GM18499 (cell line): ENCODE measurements around the gene DCPS.
"Not testable (repeated sequence)": the region's sequence is repeated elsewhere in the genome, so short reads cannot be mapped to it uniquely, and the experiment has no call there.

Experiments used
- ATAC-seq: cut with Tn5 transposase; IDR thresholded peaks from one replicate; pipeline ENCODE4 v1.9.1; 2021; ENCODE audit warnings: moderate number of reproducible peaks; ENCODE audit not compliant: insufficient read depth, unreplicated experiment

Gene DCPS

GRCh38 chr11:126355324-126355925, 51.6 kb downstream of the DCPS start, which contains the start of gene ST3GAL4:
TSS of gene ST3GAL4 (plus strand) at chr11:126355686. CDS start at chr11:126406156, 50,470 bp downstream.
- ATAC-seq, result no peak

- ATAC-seq, result no peak
Measured at GRCh38 chr11:126355926-126356897, 52.4 kb downstream of the DCPS start.

GRCh38 chr11:126357055-126357962, 53.4 kb downstream of the DCPS start:
- no peak for ATAC-seq

GRCh38 chr11:126357969-126358762, 54.3 kb downstream of the DCPS start:
- no peak for ATAC-seq

- ATAC-seq, result no peak
Measured at GRCh38 chr11:126358763-126359160, 54.9 kb downstream of the DCPS start.

- no peak for ATAC-seq
Measured at GRCh38 chr11:126359431-126360048, 55.7 kb downstream of the DCPS start.

- ATAC-seq, result no peak
Measured at GRCh38 chr11:126360049-126360446, 56.2 kb downstream of the DCPS start.

GRCh38 chr11:126361400-126361799, 57.5 kb downstream of the DCPS start:
- no peak for ATAC-seq

GRCh38 chr11:126362879-126363655, 59.2 kb downstream of the DCPS start:
- no peak for ATAC-seq

GRCh38 chr11:126363706-126364248, 59.9 kb downstream of the DCPS start:
- no peak for ATAC-seq

- not testable (repeated sequence) for ATAC-seq
Measured at GRCh38 chr11:126364735-126365134, 60.9 kb downstream of the DCPS start.

GRCh38 chr11:126365508-126365907, 61.6 kb downstream of the DCPS start:
- ATAC-seq, result not testable (repeated sequence)

GRCh38 chr11:126366064-126366822, 62.4 kb downstream of the DCPS start:
- ATAC-seq, result no peak

- ATAC-seq, result not testable (repeated sequence)
Measured at GRCh38 chr11:126366823-126367654, 63.2 kb downstream of the DCPS start.

- not testable (repeated sequence) for ATAC-seq
Measured at GRCh38 chr11:126367806-126368205, 63.9 kb downstream of the DCPS start.

- ATAC-seq, result not testable (repeated sequence)
Measured at GRCh38 chr11:126368336-126369119, 64.7 kb downstream of the DCPS start.
